ENCODE results near the gene PSME3IP1.

The PSME3IP1 gene

GRCh38 chr16:57150682-57151330 is 35.0 kb downstream of the PSME3IP1 start:
- Histone ChIP-seq H3K36me3 (replicated peaks; ENCODE audit: low read depth, low read length) (peaks cover 21% of the 10 kb centered on the region), H3K9ac (ENCODE audit: low read length) (no peak overlapping the region), H3K27me3 (ENCODE audit: low read depth, low read length) (no peaks in the 10 kb centered on the region), H3K4me2 (ENCODE audit: low read length) (no peak overlapping the region), H3K9me3 (ENCODE audit: insufficient read depth, low read length) (no peaks in the 10 kb centered on the region), H2AFZ (ENCODE audit: low read depth, low read length) (no peak overlapping the region), H3K4me1 (ENCODE audit: low read length) (no peaks in the 10 kb centered on the region), H4K20me1 (ENCODE audit: insufficient read depth, low read length) (no peaks in the 10 kb centered on the region), H3K27ac (ENCODE audit: low read length) (no peak overlapping the region), H3K79me2 (ENCODE audit: low read length) (no peaks in the 10 kb centered on the region), H3K4me3 (ENCODE audit: low read length) (no peak overlapping the region)
- TF ChIP-seq CTCF (IDR thresholded peaks at IDR 0.05; ENCODE audit: low read depth, low read length) (no peak), EZH2phosphoT487 (IDR thresholded peaks at IDR 0.05; ENCODE audit: low read depth) (no peak)

GRCh38 chr16:57149391-57149790 is 36.4 kb downstream of the PSME3IP1 start:
- no peak overlapping the region for H3K9ac ChIP-seq (ENCODE audit: low read length)
- H3K4me1 ChIP-seq (ENCODE audit: low read length): no peaks in the 10 kb centered on the region
- no peaks in the 10 kb centered on the region for H3K9me3 ChIP-seq (ENCODE audit: insufficient read depth, low read length)
- peaks cover 21% of the 10 kb centered on the region for H3K36me3 ChIP-seq (replicated peaks; ENCODE audit: low read depth, low read length)
- no peak overlapping the region for H3K4me2 ChIP-seq (ENCODE audit: low read length)
- TF ChIP-seq CTCF (IDR thresholded peaks at IDR 0.05; ENCODE audit: low read depth, low read length): no peak
- TF ChIP-seq EZH2phosphoT487 (IDR thresholded peaks at IDR 0.05; ENCODE audit: low read depth): no peak
- H3K27ac ChIP-seq (ENCODE audit: low read length): no peak overlapping the region
- no peak overlapping the region for H2AFZ ChIP-seq (ENCODE audit: low read depth, low read length)
- H3K79me2 ChIP-seq (ENCODE audit: low read length): no peaks in the 10 kb centered on the region
- no peaks in the 10 kb centered on the region for H4K20me1 ChIP-seq (ENCODE audit: insufficient read depth, low read length)
- no peaks in the 10 kb centered on the region for H3K27me3 ChIP-seq (ENCODE audit: low read depth, low read length)
- no peak overlapping the region for H3K4me3 ChIP-seq (ENCODE audit: low read length)

- H3K4me1 ChIP-seq (ENCODE audit: low read length): no peaks in the 10 kb centered on the region
These were observed 37.4 kb downstream of the PSME3IP1 start for GRCh38 chr16:57148481-57148880.

More at GRCh38 chr16:57148481-57148880, 37.4 kb downstream of the PSME3IP1 start:
- H3K27ac ChIP-seq (ENCODE audit: low read length): no peak overlapping the region
- H3K9ac ChIP-seq (ENCODE audit: low read length): no peak overlapping the region
- TF ChIP-seq EZH2phosphoT487 (IDR thresholded peaks at IDR 0.05; ENCODE audit: low read depth) (no peak), CTCF (IDR thresholded peaks at IDR 0.05; ENCODE audit: low read depth, low read length) (no peak)
- no peaks in the 10 kb centered on the region for H3K9me3 ChIP-seq (ENCODE audit: insufficient read depth, low read length)
- H3K27me3 ChIP-seq (ENCODE audit: low read depth, low read length): no peaks in the 10 kb centered on the region
- H3K79me2 ChIP-seq (ENCODE audit: low read length): no peaks in the 10 kb centered on the region
- no peak overlapping the region for H3K4me2 ChIP-seq (ENCODE audit: low read length)
- no peak overlapping the region for H3K4me3 ChIP-seq (ENCODE audit: low read length)
- H4K20me1 ChIP-seq (ENCODE audit: insufficient read depth, low read length): no peaks in the 10 kb centered on the region
- peaks cover 18% of the 10 kb centered on the region for H3K36me3 ChIP-seq (replicated peaks; ENCODE audit: low read depth, low read length)
- H2AFZ ChIP-seq (ENCODE audit: low read depth, low read length): no peak overlapping the region

Measured in OCI-LY3 (cell line).